ENCODE data around the gene COL23A1.

Gene COL23A1

DNA sequence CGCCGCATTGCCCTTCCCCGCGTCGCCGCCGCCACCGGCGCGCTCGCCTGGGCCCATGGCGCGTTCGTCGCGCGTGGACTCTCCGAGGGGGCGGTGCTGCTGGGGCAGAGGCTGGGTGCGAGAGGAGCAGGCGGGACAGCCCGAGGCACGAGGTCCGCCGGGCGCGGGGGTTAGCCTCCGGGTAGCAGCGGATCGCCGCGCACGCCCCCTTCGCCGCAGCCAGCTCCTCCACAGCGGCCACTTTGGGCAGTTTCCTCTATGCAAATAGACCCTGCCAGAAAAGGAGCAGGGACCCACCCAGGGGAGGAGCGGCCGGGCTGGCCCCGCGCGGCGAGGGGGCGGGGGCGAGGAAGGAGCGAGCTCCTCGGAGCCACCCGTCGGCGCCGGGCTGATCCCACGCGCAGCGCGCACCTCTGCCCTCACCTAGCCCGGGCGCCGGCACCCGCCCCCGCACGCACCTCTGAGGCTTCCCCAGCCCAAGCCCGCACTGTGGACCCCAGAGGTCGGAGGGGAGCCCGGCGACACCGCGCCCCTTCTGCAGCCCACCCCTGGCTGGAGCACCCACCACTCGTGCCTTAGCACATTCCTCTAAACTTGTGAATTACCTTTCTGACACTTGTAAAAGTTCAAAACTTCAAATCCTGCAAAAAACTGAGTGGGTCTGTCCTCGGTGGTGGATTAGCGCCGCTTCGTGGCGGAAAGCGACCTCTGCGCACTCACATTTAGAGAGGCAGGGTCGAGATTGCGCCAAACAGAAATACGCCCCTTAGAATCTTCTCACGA, at the start of gene COL23A1:
COL23A1 (minus strand) TSS at position 253 of the 783 bp plus-strand sequence.
- peak; percentile 41 for DNase-seq (ENCODE audit: low read depth)

DNA sequence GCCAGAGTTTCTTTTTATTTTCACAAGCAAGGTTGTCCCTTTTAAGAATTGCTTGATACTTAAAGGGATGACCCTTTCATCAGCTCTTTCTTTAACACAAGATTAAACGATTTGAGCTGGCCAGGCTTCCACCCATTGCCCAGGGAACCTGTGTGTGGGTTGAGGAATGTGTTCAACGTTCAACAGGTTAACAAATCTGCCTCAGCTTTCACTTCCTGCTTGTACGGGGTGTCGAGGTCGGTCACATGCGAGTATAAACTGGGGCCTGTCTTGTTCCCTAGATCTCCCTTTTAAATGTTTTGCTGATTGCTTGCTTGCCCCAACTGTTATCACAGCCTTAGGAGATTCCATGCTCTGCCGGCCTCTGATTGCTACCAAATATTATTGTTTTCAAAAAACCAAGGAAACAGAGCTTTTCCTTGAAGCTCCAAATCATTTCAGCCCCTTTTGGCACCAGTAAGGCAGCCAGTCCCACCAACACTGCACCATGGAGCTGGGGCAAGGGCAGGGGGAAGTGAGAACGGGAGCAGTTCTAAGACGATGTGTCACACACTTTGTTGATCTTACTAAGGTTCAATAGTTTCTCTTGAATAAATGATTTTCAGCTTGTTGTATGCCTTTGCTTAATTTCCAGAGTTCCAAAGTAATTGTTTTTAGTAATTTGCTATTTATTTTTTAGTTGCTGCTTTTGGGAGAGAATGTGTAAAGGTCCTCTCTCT, 47.3 kb upstream of the COL23A1 start:
- no peak for DNase-seq (ENCODE audit: low read depth)

DNA sequence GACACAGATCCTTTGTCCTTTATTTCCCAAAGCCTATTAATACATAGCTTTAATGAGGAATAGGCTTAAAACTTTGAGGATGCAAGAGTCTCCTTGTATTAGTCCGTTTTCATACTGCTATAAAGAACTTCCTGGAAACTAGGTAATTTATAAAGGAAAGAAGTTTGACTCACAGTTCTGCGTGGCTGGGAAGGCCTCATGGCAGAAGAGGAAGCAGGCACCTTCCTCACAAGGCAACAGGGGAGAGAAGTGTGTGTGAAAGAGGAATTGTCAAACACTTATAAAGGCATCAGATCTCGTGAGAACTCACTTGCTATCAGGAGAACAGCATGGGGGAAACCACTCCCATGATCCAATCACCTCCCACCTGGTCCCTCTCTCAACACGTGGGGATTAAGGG, 42.1 kb upstream of the COL23A1 start:
- DNase-seq (ENCODE audit: low read depth): no peak

DNA sequence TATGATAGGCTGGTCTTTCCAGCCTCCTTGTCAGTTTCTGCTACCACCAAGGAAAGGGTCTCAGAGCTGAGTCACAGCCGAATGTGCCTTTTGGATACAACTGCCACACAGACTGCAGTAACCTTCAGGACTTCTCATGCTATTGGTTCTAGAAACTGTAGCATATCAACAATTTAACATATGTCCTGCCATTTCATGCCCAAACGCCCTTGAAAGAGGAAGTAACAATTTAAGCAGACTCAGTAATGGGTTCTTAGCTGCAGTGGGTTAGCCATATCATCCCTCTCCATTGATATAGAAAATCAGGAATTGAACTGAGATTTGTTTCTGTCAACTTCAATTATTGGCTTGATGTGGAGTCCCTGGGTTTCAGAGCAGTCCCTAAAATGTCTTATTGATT, 40.8 kb upstream of the COL23A1 start:
- DNase-seq (ENCODE audit: low read depth): no peak

DNA sequence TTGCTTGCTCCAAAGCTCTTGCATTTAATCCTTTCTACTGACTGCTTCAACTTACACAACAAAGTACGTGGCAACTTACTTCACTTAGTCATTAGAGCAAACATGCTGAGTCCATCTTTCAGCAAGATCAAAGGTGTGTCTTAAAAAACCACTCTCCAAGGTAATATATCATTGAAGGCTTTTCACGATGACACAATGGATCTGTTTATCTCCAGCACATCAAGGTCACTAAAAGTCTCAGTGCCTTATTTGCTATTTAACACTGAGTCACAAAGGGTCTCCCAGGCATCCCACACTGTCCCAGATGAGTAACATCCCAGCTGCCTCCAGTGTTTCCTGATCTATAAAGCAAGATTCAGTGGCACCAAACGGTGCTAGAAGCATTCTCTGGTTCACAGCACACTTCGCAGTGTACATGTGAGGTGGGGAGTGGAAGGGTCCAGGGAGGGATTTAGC, 40.3 kb upstream of the COL23A1 start:
- DNase-seq (ENCODE audit: low read depth): peak; percentile 24

DNA sequence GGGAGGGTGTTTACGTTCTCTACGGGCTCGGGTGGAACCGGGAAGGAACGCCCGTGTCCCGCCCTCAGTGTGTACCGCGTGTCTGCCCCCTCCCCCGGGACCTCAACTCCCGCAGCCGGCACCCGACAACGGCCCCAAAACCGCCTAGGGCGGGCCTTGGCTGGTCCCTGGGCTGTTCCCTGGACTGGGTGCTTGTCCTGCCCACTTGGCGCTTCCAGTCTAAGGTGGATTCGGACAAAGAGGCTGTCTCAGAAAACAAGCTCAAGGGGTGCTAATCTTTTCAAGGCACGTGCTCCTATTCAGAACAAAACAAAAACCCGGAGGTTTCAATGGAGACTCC, 37.0 kb upstream of the COL23A1 start:
- DNase-seq (ENCODE audit: low read depth): no peak

DNA sequence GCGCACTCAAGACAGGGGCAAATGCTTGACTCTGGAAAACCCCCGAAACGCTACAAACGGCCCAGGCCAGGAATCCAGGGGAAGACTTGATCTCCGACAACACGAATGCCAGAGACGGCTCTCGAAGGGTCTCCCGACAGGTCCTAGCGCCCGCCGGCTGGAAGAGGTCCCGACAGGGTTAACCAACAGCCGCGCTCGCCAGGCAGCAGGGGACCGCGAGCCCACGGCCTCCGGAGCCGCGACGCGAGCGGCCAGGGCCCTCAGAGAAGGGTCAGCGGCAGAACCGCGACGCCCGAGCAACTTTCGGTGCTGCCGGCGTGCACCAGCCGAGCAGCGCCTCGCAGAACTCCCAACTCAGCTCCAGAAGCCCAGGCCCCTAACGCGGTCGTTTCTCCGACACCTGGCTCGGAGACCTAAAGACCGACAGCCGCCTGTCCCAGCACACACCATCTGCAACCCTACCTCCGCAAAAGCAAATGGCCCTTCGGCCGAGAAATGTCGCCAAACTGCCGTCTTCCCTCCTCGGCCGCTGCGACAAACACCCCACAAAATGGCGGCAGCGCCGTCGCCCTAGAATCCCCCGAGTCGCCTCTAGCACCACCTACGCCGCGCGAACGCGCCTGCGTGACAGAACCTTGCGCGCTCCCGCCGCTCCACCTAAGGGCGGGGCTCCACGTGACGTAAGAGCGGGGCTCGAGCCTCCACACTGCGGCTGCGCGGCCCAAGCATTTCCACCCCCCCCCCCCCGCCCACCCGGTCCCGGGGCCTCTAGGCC, 36.5 kb upstream of the COL23A1 start, which contains the start of gene CLK4:
CLK4 (minus strand) TSS at position 567 of the 775 bp plus-strand sequence. CDS start 3,634 bp downstream, outside the sequence.
- DNase-seq (ENCODE audit: low read depth): peak; percentile 91

DNA sequence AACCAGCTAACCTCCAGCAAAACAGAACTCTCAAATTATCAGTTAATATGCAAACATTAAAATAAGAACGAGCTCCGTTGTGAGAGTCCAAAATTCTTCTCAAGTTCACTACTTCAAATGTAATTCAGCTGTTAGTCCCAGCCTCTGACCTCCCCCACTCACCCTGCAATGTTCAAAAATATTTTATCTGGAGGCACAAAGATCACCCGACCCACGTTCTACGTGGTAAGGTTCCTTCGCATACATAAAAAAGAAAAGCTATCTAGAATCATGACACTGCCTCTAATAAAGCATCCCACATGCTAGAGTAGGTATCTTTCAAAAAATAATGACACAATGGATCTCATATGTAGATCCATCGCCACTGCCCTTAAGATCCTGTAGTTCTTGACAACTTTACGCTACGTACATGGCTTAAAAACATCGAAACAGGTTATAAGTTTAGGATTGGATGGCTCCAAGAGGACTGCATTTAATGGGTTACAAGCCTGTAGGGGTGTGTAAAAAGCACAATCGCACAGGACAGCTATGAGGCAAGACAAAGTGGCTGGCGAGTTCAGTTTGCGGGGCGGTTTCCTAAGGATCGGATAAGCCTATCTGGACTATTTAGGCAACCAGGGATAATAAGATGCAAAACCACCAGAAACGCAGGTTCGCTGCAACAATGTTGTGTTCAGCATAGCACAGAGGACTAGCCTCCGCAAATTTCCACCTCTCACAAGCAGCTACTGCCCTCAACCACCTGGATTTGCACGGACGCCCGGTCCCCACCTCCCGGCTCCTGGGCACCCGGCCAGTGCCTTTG, 35.7 kb upstream of the COL23A1 start:
- DNase-seq (ENCODE audit: low read depth): peak; percentile 13

DNA sequence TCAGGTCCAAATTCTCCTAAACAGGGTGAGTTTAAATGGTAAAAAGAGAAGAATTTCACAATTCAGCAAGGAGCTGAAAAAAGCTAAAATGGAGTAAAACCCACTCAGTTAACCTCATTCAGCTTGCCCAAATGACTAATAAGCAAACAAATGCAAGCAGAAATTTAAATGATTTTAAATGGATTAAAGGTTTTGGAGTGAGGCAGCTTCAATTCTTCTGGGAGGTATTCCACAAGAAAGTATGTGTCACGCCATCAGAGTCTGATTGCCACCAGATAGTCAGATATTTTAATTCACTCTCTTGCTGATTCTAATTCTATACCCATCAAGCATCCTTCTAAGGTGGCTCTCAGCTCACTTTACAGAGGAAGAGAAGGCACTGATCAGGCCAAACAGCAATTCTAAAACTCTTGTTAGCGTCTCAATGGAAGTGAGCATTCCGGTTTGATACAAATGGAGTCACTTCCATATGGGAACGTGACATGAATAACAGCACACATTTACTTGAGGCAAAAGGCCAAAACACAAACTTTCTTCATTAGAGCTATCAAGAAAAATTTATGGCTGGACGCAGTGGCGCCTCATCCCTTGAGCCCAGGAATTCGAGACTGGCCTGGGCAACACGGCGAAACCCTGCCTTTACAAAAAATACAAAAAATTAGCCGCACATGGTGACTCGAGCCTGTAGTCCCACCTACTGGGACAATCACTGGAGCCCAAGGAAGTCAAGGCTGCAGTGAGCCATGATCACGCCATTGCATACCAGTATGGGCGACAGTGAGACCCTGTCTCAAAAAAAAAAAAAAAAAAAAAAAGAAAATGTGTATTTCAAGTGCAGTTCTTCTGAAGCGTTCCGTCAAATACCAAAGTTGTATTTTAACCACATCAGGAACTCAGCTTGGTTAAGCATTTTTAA, 34.7 kb upstream of the COL23A1 start:
- DNase-seq (ENCODE audit: low read depth): peak; percentile 72

DNA sequence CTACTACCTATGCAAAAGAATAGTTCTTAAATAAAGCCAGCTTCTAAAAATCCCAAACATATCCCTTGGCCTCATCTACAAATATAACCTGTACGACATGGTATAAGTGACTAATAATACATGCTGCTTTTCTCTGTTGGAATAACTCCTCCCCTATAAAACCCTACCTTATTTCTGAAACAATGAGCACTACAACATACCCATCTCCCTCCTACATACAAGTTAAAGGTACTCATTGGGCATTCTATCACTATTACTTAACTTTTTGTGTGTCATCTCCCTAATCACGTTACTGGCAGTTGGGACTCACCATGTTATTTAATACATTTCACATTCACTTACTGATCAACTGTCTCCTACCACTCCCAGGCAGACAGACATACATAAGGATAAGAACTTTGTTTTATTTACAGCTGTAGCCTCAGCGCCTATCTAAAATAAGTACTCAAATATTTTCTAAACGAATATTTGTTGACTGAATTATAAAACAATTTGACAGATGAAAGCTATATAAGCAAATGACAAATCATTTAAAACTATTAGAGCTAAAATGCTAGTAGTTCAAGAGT, 32.6 kb upstream of the COL23A1 start:
- no peak for DNase-seq (ENCODE audit: low read depth)

DNA sequence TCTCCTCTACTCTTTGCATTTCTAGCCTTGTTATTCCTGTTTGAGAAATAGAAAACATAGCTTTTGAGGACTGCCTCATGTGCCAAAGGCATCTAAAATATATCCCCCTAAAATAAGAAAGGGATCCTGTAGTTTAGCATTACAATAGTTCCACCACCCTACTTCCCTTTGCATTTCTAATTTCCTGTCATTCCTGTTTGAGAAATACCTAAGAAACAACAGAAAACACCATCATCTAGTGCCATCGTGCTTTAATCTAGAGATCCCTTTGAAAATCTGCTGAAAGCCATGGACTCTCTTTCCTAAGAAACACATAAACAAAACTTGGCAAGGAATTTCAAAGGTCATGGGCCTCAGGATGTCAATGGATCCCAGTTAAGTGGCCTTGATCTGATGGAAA, 29.2 kb upstream of the COL23A1 start:
- no peak for DNase-seq (ENCODE audit: low read depth)

DNA sequence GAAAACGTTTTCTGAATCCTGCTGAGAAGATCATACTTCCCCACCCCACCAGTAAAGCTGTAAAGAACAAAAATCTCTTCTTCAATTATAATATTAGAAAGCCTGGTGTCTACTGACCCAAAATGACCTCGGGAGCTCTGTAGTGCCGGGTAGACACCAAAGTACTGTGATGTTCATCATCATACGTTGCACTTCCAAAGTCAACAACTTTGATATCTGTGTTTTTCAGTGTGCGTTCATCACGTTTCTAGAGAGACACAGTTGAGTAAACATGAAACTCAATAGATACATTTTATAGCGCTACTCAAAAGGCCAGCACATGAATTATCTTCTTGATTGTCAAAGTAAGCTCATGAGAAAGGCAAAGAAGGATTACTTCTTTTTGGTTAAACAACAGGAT, 22.1 kb upstream of the COL23A1 start:
- no peak for DNase-seq (ENCODE audit: low read depth)

DNA sequence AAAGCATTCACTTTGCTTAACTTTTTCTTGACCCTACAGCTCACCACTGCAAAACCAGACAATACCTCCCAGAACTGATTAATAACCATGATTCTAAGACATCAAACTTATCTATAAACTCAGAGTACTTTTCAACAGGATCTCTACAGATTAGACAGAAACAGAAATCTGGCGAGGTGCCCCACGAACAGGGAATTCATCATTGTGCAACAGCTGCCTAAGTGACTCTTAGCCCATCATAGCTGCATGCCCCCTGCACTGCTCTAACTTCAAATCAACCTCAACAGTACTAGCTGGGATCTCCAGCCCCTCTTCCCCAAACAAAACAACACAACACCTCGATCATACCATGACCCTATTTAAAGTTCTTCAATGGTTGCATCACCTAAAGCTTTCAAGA, 16.1 kb upstream of the COL23A1 start:
- DNase-seq (ENCODE audit: low read depth): no peak

DNA sequence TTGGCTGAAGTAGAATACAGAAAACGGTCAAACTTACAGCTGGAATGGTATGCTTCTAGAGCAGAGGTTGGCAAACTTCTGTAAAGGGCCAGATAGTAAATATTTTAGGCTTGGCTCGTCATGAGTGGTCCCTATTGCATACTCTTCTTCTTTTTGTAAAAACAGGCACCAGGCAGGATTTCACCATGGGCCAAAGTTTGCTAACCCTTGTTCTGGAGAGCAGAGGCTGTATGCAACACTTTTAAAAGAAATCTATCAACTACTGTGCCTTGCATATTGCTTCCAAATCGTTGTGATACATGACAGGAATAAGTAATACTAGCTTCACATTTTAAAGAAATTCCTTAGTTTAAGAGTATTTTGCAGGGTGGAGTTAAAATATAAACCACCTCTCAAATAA, 15.6 kb upstream of the COL23A1 start:
- DNase-seq (ENCODE audit: low read depth): no peak

DNA sequence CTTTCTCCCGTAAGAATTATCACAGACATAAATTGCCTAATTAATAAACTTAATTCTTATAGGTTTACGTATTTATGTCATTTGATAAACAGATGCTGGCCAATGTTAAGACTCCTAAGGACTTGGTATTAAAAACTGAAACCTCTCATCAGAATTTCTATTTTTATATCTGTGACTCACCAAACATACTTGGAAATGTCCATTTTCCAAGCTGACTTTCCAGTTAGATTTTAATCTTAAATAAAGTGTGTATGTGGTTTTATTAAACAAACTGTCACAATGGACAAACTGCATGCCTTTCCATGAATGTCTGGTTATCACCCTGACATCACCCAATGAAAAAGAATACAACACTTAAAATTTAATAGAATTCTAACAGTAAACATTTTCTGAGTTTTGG, 12.6 kb upstream of the COL23A1 start:
- DNase-seq (ENCODE audit: low read depth): peak; percentile 78

DNA sequence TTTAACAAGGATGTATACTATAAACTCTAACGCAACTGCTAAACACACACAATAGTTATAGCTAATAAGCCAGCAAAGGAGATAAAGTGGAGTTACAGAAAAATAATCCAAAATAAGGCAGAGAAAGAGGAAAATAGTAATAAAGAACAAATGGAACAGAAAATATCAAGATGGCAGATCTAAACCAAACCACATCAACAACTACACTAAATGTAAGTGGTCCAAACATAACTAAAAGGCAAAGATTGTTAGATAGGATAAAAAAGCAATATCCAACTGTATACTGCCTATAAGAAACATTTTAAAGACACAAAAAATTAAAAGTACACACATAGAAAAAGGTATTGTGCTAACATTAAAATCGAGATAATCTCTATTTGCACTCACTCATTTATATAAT, 5.6 kb upstream of the COL23A1 start:
- DNase-seq (ENCODE audit: low read depth): no peak

DNA sequence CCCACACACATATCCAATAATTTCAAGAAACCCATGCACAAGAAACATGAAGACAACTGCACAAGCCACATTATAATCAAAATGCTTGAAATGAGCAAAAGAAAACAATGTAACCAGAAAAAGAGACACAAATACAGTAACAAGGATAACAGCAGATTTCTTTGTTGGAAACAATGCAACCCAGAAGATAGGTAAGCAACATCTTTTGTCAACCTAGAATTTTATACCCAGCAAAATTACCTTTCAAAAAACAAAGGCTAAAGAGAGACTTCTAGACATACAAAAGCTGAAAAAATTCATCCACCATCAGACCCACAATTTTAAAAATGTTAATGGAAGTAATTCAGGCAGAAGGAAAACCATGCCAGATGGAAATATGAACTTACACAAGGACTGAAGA, 5.0 kb upstream of the COL23A1 start:
- no peak for DNase-seq (ENCODE audit: low read depth)

DNA sequence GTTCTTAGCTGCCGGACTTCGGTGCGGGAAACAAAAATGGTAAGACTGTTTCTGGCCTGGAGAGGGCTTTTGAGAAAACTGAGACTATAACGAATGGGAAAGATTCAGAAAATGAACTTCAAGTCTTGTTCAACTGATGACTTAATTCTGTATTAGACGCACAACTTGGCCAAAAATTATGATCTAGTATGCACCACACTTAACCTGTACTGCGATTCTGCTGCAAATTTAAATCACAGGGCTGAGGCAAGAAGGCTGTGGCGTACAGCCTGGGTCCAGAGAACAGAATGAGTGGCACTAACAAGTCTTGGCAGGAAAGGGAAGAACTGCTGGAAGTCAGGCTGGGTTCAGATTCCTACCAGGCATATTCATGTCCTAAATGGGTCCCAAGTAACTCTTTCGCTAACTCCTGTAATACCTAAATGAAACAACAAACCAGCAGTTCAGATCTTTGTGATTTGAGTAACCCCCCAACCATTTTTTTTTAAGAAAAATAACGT, 781 bp upstream of the COL23A1 start:
- DNase-seq (ENCODE audit: low read depth): peak; percentile 7

DNA sequence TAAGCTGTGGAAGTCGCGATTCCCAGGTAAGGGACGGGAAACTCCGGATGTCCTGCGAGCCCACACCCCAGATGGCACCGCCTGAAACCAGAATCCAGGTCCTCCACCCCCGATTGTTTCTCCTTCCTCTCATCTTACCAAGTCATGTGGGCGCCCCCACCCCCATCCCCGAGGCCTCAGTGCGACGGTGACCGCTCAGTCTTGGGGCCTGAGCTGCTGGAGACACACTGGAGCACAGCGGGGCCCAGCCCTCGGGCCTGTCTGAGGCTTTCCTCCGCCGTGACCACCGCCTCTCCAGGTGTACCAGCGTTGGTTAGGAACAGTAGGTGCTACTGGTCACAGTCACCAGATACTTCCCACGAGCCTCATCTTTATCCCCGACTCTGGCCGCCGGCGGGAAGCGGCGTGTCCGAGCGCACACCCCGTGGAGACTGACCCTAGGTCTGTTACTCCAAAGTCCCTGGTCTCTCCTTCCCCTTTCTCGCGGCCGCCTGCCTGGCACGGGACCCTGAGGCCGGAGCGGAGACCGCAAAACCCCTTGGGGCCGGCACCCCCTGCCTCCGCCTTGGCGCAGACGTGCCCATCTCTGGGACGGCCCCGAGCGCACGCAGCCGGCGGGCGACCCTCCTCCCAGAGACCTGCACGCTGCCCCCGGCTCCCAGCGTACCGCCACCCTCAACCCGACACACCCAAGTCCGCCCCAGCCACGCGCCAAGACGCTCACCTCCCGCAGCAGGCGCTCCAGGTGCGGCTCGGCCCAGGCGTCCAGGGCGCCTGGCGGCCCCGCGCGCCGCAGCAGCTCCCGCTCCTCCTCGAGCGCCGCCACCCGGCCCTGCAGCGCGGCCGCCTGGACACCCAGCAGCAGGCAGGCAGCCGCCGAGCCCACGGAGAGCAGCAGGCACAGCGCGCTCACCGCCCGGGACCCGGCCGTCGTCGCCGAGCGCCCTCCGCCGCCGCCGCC, 733 bp downstream of the COL23A1 start:
- no peak for DNase-seq (ENCODE audit: low read depth)

Data from EH (cell line).